Gastroesophageal sphincter (tissue), 4 donors: ENCODE results near the gene MITF. TPM values are rescaled to one million over a fixed set of nuclear protein-coding genes. Genes with fewer than 3 reads are reported as not detected.

Experiments
- ATAC-seq: fragments of 150-250 bp; one replicate; pipeline ENCODE4 v1.9.1; 2016; ENCODE audit warnings: mild to moderate bottlenecking, moderate library complexity
- H3K27ac ChIP-seq, 4 donors: fragments of 200-600 bp; sonication (generic) in 3 of 4; 1 replicate in 3 of 4; 2 replicates in 1 of 4; pipeline ENCODE4 v1.5.1; 2016 to 2019
- H3K27me3 ChIP-seq: fragments of 200-600 bp; sonication (generic); one replicate; pipeline ENCODE4 v1.5.1; 2019
- H3K36me3 ChIP-seq, 2 donors: fragments of 200-600 bp; sonication (generic); one replicate each; pipeline ENCODE4 v1.5.1; 2019; ENCODE audit warnings: control low read depth in 1 of 2
- H3K4me1 ChIP-seq, 3 donors: fragments of 200-600 bp; sonication (generic); 1 replicate in 2 of 3; 2 replicates in 1 of 3; pipeline ENCODE4 v1.5.1; 2016 to 2019; ENCODE audit warnings: control low read depth in 2 of 3
- H3K4me3 ChIP-seq, 2 donors: fragments of 200-600 bp; sonication (generic); one replicate each; pipeline ENCODE4 v1.5.1; 2019; ENCODE audit warnings: mild to moderate bottlenecking in 1 of 2, moderate library complexity in 1 of 2
- H3K9me3 ChIP-seq, 3 donors: fragments of 200-600 bp; sonication (generic); one replicate each; pipeline ENCODE4 v1.5.1; 2017 to 2019; ENCODE audit warnings: control low read depth in 2 of 3
- CTCF ChIP-seq, 4 experiments: fragments of 200-600 bp in 2 of 4; fragments of 450-650 bp in 2 of 4; sonication (generic) in 1 of 4; IDR thresholded peaks; one replicate each; pipeline ENCODE4 v1.5.1; 2017 to 2019; ENCODE audit warnings: antibody characterized with exemption in 4 of 4, mild to moderate bottlenecking in 2 of 4, moderate library complexity in 2 of 4
- EP300 ChIP-seq: sonication (generic); formaldehyde crosslinking; IDR thresholded peaks from one replicate; pipeline ENCODE4 v1.6.1; 2017; ENCODE audit warnings: antibody characterized with exemption, mild to moderate bottlenecking
- POLR2A ChIP-seq, 2 donors: fragments of 450-650 bp; IDR thresholded peaks; one replicate each; pipeline ENCODE4 v1.6.1; 2017; ENCODE audit warnings: antibody characterized with exemption in 2 of 2, mild to moderate bottlenecking in 2 of 2, moderate library complexity in 1 of 2
- POLR2AphosphoS5 ChIP-seq: sonication (generic); formaldehyde crosslinking; IDR thresholded peaks from one replicate; pipeline ENCODE4 v1.6.1; 2017; ENCODE audit warnings: antibody characterized with exemption
- WGBS, 2 donors: methylation state at CpG; one replicate each; pipeline ENCODE4 v1.1.5; 2018; ENCODE audit warnings: low coverage in 1 of 2; 5-methylcytosine and 5-hydroxymethylcytosine counted together
- total RNA-seq, 4 donors: library from RNA; depleted of rRNA; stranded (reverse); fragments of >200 nt; gene quantifications; one replicate each; pipeline ENCODE4 v1.1.0, GENCODE V29; 2016

The MITF gene
- total RNA-seq, 4 donors from 2014 or later, result 44.8 to 86.8 (median 77.9) TPM

GRCh38 chr3:69819282-69819681, 80.0 kb downstream of the MITF start:
- peak; percentile 61 for ATAC-seq
- peak overlapping the region in 2 of 4 donors; percentile 14 to 25 for H3K27ac ChIP-seq
- TF ChIP-seq POLR2A (IDR thresholded peaks at IDR 0.05) (no peak), CTCF (IDR thresholded peaks at IDR 0.05) (no peak), POLR2AphosphoS5 (no peak), EP300 (no peak)

DNA sequence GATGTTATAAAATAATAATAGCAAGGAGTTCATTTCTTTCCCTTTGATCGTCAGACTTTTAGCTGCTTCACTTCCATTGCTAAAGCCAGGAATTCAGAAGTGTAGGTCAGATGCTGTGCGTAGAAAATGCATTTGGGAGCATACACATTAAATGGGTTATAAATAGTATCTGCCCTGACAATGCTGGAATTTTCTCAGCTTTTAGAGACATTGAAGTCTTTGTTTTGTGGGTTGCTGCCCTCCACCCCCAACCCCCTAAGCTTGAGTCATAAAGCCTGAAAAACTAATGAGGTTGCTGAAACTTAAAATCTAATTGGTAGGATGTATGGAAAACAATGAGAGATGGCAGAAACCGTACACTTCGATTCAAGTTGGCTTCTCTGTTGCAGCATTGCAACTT, 81.9 kb downstream of the MITF start:
- H3K9me3 ChIP-seq, result no peaks in the 10 kb centered on the region
- no peak for TF ChIP-seq CTCF (IDR thresholded peaks at IDR 0.05)
- TF ChIP-seq POLR2A (IDR thresholded peaks at IDR 0.05), result no peak
- TF ChIP-seq EP300, result no peak
- TF ChIP-seq POLR2AphosphoS5, result no peak
- H3K27me3 ChIP-seq, result no peaks in the 10 kb centered on the region
- H3K4me3 ChIP-seq, result no peak overlapping the region
- ATAC-seq, result no peak
- no peaks in the 10 kb centered on the region for H3K36me3 ChIP-seq
- peaks cover 19 to 86% (median 25%) of the 10 kb centered on the region in 3 donors for H3K4me1 ChIP-seq
- peak overlapping the region in 2 of 4 donors; percentile 23 to 40 for H3K27ac ChIP-seq
- 61 to 85% methylated on average over 4 of the region's 4 CpGs for WGBS, 2 donors

More at GRCh38 chr3:69819282-69819681, 80.0 kb downstream of the MITF start:
- WGBS, 2 donors, result 38 to 46% methylated on average over 3 of the region's 3 CpGs
- no peaks in the 10 kb centered on the region for H3K36me3 ChIP-seq
- no peaks in the 10 kb centered on the region for H3K27me3 ChIP-seq
- H3K4me1 ChIP-seq, result peaks cover 19 to 89% (median 29%) of the 10 kb centered on the region in 3 donors
- H3K9me3 ChIP-seq, result no peaks in the 10 kb centered on the region
- H3K4me3 ChIP-seq, result no peak overlapping the region

DNA sequence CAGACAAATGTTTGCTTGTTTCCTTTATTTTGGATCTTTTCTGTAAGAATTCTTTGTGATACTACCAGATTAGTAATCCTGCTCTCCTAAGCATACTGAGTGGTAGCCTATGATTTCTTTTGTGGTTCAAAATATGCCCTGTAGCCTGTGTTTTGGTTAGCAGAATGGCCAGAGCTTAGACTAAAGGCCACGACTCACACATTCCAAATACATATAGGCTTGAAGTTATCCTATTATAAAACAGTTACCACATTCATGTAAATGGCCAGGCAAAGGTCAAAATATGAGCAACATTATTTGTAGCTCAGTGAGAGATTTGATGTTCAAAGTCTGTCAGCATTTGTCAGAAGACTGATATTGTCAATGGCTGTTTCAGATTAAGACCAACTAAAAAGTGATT, 84.5 kb downstream of the MITF start:
- H3K27ac ChIP-seq, result no peak overlapping the region
- H3K4me1 ChIP-seq, result peaks cover 11 to 72% (median 21%) of the 10 kb centered on the region in 3 donors
- WGBS, 2 donors, result 100% methylated on average over 1 of the region's 1 CpG

DNA sequence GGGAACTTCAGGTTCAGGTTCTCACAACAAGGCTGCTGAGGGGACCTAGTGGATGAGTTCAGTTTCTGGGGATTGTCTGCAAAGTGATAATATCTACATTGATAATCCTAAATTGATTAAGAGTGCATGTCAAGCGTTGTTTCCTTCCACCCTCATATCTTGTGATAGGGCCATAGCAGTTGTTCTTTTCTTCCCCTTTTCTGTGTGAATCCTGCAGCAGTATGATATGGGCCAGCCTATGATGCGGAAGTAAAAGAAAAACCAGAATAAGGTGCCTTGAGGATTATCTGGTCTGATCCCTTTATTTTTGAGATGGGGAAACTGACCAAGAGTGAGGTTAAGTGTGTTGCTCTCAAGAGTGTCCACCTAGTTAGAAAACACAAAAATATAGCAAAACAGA, 86.2 kb downstream of the MITF start:
- Histone ChIP-seq H3K4me3 (no peak overlapping the region), H3K4me1 (peaks cover 8 to 59% (median 10%) of the 10 kb centered on the region in 3 donors), H3K27me3 (no peaks in the 10 kb centered on the region), H3K27ac (no peak overlapping the region), H3K36me3 (no peaks in the 10 kb centered on the region), H3K9me3 (peaks cover 0 to 5% (median 0%) of the 10 kb centered on the region in 3 donors)
- 87 to 100% methylated on average over 2 of the region's 2 CpGs for WGBS, 2 donors
- TF ChIP-seq POLR2AphosphoS5, result no peak
- TF ChIP-seq POLR2A (IDR thresholded peaks at IDR 0.05), result no peak
- no peak for TF ChIP-seq CTCF (IDR thresholded peaks at IDR 0.05)
- TF ChIP-seq EP300, result no peak
- no peak for ATAC-seq

More for the DNA sequence above, 84.5 kb downstream of the MITF start:
- no peak for TF ChIP-seq EP300
- TF ChIP-seq POLR2A (IDR thresholded peaks at IDR 0.05), result no peak
- TF ChIP-seq POLR2AphosphoS5, result no peak
- no peak for TF ChIP-seq CTCF (IDR thresholded peaks at IDR 0.05)
- Histone ChIP-seq H3K4me3 (no peak overlapping the region), H3K27me3 (no peaks in the 10 kb centered on the region), H3K9me3 (peaks cover 0 to 5% (median 0%) of the 10 kb centered on the region in 3 donors), H3K36me3 (no peaks in the 10 kb centered on the region)
- ATAC-seq, result no peak

DNA sequence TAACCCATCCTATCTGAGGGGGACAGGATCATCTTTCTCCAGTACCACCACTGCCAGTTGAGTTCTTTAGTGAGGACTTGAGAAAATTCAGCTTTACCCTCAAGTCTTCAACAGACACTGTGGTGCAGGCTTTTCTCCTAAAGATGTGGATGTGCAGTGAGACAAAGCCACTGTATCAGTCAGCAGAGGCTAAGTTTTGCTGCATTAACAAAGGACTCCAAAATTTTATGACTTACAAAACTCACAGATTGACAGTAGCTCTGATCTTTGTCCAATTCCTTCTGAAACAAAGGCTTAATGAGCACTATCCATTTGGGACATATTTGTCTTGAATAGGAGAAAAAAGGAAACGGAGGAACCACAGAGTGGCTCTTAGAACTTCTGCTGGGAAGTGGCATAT, 87.9 kb downstream of the MITF start:
- no peak for TF ChIP-seq POLR2A (IDR thresholded peaks at IDR 0.05)
- no peak for TF ChIP-seq POLR2AphosphoS5
- TF ChIP-seq CTCF (IDR thresholded peaks at IDR 0.05), result no peak
- TF ChIP-seq EP300, result no peak
- Histone ChIP-seq H3K27me3 (no peaks in the 10 kb centered on the region), H3K9me3 (peaks cover 0 to 5% (median 0%) of the 10 kb centered on the region in 3 donors), H3K36me3 (no peaks in the 10 kb centered on the region), H3K4me3 (no peak overlapping the region), H3K27ac (no peak overlapping the region), H3K4me1 (peaks cover 2 to 53% (median 3%) of the 10 kb centered on the region in 3 donors)
- 77 to 80% methylated on average over 1 of the region's 1 CpG for WGBS, 2 donors
- no peak for ATAC-seq
